ENCODE measurements around the gene CYFIP2. TPM values are rescaled to one million over a fixed set of nuclear protein-coding genes. Genes with fewer than 3 reads are reported as not detected.
"Not testable (repeated sequence)": the region's sequence is repeated elsewhere in the genome, so short reads cannot be mapped to it uniquely, and the experiment has no call there.

Gene CYFIP2
- total RNA-seq, 1 donor from 2014 or later = 27.7 TPM

DNA sequence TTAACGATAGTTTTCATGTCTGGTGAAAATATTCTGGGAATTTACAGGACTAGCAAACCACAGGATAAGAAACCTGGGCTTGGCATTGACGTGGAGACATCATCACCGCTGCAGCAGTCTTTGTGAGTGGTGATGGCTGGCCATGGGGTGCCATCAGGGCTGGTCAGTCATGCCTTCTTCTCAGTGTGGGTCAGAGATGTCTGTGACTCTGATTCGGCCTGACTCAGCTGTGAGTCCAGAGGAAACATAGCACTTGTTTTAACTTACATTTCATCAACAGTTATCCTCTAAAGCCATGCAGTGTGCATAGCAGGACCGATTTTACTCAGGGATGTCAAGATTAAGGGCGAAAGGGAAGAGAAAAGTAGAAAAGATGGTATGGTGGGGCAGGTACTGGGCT is 33.2 kb upstream of the CYFIP2 start:
- intact Hi-C loops (cut with DNase I) = no loop called here
- no peak overlapping the region for H3K4me3 ChIP-seq
- no peak overlapping the region for H3K27ac ChIP-seq
- H3K27me3 ChIP-seq = no peaks in the 10 kb centered on the region
- DNase-seq (ENCODE audit: extremely low spot score in 2 of 2) = no peak
- H3K36me3 ChIP-seq = no peaks in the 10 kb centered on the region
- TF ChIP-seq, protein P1, sequence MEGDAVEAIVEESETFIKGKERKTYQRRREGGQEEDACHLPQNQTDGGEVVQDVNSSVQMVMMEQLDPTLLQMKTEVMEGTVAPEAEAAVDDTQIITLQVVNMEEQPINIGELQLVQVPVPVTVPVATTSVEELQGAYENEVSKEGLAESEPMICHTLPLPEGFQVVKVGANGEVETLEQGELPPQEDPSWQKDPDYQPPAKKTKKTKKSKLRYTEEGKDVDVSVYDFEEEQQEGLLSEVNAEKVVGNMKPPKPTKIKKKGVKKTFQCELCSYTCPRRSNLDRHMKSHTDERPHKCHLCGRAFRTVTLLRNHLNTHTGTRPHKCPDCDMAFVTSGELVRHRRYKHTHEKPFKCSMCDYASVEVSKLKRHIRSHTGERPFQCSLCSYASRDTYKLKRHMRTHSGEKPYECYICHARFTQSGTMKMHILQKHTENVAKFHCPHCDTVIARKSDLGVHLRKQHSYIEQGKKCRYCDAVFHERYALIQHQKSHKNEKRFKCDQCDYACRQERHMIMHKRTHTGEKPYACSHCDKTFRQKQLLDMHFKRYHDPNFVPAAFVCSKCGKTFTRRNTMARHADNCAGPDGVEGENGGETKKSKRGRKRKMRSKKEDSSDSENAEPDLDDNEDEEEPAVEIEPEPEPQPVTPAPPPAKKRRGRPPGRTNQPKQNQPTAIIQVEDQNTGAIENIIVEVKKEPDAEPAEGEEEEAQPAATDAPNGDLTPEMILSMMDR (IDR thresholded peaks at IDR 0.05) = no peak
- TF ChIP-seq POLR2AphosphoS5 (IDR thresholded peaks at IDR 0.05; ENCODE audit: insufficient read depth in 1 of 2, low read depth in 1 of 2) (no peak), POLR2A (IDR thresholded peaks at IDR 0.05) (no peak)
- H3K9me3 ChIP-seq = no peaks in the 10 kb centered on the region
- H3K4me1 ChIP-seq = no peaks in the 10 kb centered on the region

DNA sequence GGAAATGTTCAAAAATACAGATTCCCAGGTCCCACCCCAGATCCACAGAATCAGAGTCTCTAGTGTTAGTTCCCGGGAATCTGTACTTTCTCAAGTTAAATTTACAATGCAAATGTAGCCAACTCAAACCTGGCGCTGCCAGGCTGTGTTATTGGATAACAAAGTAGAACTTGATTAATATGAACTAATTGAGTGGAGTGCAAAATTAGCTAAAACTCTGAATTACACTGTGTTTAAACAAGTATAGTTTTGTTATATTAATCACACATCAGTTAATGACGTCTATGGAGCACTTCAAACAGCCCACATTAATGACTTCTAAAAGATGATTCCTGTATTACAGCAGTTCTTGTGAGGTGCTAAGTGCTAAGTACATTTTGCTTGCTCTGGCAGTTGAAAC is 32.4 kb upstream of the CYFIP2 start:
- no peaks in the 10 kb centered on the region for H3K27me3 ChIP-seq

DNA sequence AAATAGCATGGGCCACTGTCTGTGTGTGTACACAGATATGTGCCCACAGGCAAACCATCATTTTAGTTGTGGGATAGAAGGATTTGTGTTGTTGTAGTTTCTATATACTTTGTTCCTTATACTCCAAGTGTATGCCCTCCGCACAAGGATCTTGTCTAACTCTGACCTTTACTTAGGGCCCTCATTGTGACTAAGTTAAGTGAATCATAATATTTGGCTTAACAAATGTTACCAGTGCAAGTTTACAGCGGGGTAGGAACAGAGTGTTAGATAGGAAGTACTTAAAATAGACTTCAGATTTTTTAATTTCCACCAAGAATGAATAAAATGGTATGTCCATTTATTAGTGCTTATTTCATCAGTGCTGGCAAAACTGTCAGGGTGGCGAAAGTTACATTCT is 29.5 kb upstream of the CYFIP2 start:
- H3K4me1 ChIP-seq = no peaks in the 10 kb centered on the region
- no peak overlapping the region for H3K27ac ChIP-seq
- no peak for DNase-seq (ENCODE audit: extremely low spot score in 2 of 2)
- no peak overlapping the region for H3K4me3 ChIP-seq
- no peaks in the 10 kb centered on the region for H3K9me3 ChIP-seq
- H3K36me3 ChIP-seq = no peaks in the 10 kb centered on the region
- intact Hi-C loops (cut with DNase I) = no loop called here
- no peaks in the 10 kb centered on the region for H3K27me3 ChIP-seq
- TF ChIP-seq, protein P1 (IDR thresholded peaks at IDR 0.05) = no peak
- TF ChIP-seq POLR2A (IDR thresholded peaks at IDR 0.05) (no peak), POLR2AphosphoS5 (IDR thresholded peaks at IDR 0.05; ENCODE audit: insufficient read depth in 1 of 2, low read depth in 1 of 2) (no peak)

More for the DNA sequence above, 32.4 kb upstream of the CYFIP2 start:
- Histone ChIP-seq H3K9me3 (no peaks in the 10 kb centered on the region), H3K36me3 (no peaks in the 10 kb centered on the region), H3K4me1 (no peaks in the 10 kb centered on the region), H3K27ac (no peak overlapping the region), H3K4me3 (no peak overlapping the region)
- TF ChIP-seq, protein P1 (IDR thresholded peaks at IDR 0.05) = no peak
- no peak for TF ChIP-seq POLR2AphosphoS5 (IDR thresholded peaks at IDR 0.05; ENCODE audit: insufficient read depth in 1 of 2, low read depth in 1 of 2)
- intact Hi-C loops (cut with DNase I) = no loop called here
- no peak for DNase-seq (ENCODE audit: extremely low spot score in 2 of 2)

DNA sequence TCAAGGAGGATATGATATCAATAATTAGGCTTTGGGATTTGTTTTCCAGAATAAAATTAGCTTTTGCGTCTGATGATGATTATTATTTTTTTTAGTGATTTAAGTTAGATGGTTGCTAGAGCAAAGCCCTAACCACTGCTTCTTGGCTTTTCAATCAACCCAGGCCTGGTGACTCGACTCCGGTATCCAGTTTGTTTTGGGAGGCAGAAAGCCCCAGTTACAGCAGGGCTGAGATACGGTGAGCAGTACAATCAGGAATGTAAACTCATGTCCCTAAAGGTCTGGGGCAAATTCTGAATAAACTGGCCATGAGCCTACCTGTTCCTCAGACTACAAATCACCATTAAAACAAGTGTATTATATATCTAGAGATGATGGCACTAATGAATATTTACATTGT is 24.4 kb upstream of the CYFIP2 start:
- Histone ChIP-seq H3K27ac (no peak overlapping the region), H3K36me3 (no peaks in the 10 kb centered on the region), H3K9me3 (no peaks in the 10 kb centered on the region), H3K27me3 (no peaks in the 10 kb centered on the region), H3K4me1 (no peaks in the 10 kb centered on the region), H3K4me3 (no peak overlapping the region)
- no peak for DNase-seq (ENCODE audit: extremely low spot score in 2 of 2)
- TF ChIP-seq POLR2AphosphoS5 (IDR thresholded peaks at IDR 0.05; ENCODE audit: insufficient read depth in 1 of 2, low read depth in 1 of 2) = no peak
- intact Hi-C loops (cut with DNase I) = no loop called here

DNA sequence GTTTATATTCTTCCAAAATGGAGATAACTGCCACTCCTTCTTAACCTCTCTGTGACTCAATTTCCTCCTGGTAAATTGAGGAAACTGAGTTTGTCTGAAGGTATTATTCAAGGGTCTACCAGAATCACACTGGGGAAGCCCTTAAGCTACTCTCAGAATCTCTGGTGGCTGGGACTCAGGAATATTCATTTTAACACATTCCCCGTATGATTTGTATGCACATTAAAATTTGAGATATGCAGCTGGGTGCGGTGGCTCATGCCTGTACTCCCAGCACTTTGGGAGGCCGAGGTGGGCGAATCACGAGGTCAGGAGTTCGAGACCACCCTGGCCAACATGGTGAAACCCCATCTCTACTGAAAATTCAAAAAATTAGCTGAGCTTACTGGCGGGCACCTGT is 21.2 kb upstream of the CYFIP2 start:
- H3K36me3 ChIP-seq; H3K4me1 ChIP-seq; H3K27ac ChIP-seq; intact Hi-C loops (cut with DNase I); H3K9me3 ChIP-seq; H3K4me3 ChIP-seq; DNase-seq (ENCODE audit: extremely low spot score in 2 of 2); H3K27me3 ChIP-seq: not testable (repeated sequence)

DNA sequence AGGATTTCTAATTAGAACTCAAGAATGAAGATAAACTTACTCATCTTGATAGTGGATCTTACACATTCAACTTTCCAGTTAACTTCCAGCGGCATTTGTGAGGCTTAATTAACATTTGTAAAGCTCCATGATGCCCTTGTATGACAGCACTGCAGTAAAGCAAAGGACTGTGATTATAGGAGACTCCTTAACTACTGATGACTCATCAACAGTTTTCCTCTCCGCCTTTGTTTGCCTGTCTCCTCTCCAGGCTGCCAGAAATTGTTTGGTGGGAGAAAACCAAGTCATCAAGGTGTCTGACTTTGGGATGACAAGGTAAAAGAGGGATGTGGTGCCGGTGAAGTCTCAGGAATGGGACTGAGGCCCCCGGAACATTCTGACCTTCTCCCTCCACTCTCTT is 20.4 kb upstream of the CYFIP2 start:
- no peak for DNase-seq (ENCODE audit: extremely low spot score in 2 of 2)

More for the DNA sequence above, 20.4 kb upstream of the CYFIP2 start:
- intact Hi-C loops (cut with DNase I) = no loop called here
- Histone ChIP-seq H3K9me3 (no peaks in the 10 kb centered on the region), H3K4me3 (no peak overlapping the region), H3K27ac (no peak overlapping the region), H3K36me3 (no peaks in the 10 kb centered on the region), H3K4me1 (no peaks in the 10 kb centered on the region), H3K27me3 (no peaks in the 10 kb centered on the region)
- TF ChIP-seq POLR2A (IDR thresholded peaks at IDR 0.05) (no peak), POLR2AphosphoS5 (IDR thresholded peaks at IDR 0.05; ENCODE audit: insufficient read depth in 1 of 2, low read depth in 1 of 2) (no peak)
- TF ChIP-seq, protein P1 (IDR thresholded peaks at IDR 0.05) = no peak
